Stimulated activated CD8-positive, alpha-beta memory T cell treated with anti-CD3 and anti-CD28 coated beads, Interleukin-4, amount 100 ng/mL, for 48 hours (primary cell): ENCODE data around the gene EWSR1.
"Not testable (repeated sequence)": the region's sequence is repeated elsewhere in the genome, so short reads cannot be mapped to it uniquely, and the experiment has no call there.

Experiments
- DNase-seq: peaks from one replicate; pipeline ENCODE4 v3.0.0-alpha.2; 2020

Gene EWSR1

GRCh38 chr22:29341056-29341848, 73.2 kb downstream of the EWSR1 start:
- no peak for DNase-seq

GRCh38 chr22:29341849-29342127, 73.7 kb downstream of the EWSR1 start:
- DNase-seq, result no peak

- no peak for DNase-seq
Measured at GRCh38 chr22:29342177-29342576, 74.1 kb downstream of the EWSR1 start.

- no peak for DNase-seq
Measured at GRCh38 chr22:29342577-29343312, 74.7 kb downstream of the EWSR1 start.

GRCh38 chr22:29343313-29343805, 75.3 kb downstream of the EWSR1 start:
- no peak for DNase-seq

GRCh38 chr22:29344137-29344536, 76.1 kb downstream of the EWSR1 start:
- DNase-seq, result no peak

GRCh38 chr22:29344889-29345288, 76.8 kb downstream of the EWSR1 start:
- not testable (repeated sequence) for DNase-seq

GRCh38 chr22:29345932-29346331, 77.9 kb downstream of the EWSR1 start:
- DNase-seq, result no peak

- no peak for DNase-seq
Measured at GRCh38 chr22:29346659-29347058, 78.6 kb downstream of the EWSR1 start.

- no peak for DNase-seq
Measured at GRCh38 chr22:29348041-29348440, 80.0 kb downstream of the EWSR1 start.

GRCh38 chr22:29348956-29349355, 80.9 kb downstream of the EWSR1 start:
- DNase-seq, result no peak
